HL-60 (cell line): ENCODE data around the gene TRIO.

Experiments
- CTCF ChIP-seq: IDR thresholded peaks from one replicate; pipeline ENCODE4 v1.5.1; 2011; ENCODE audit warnings: low read length, control low read depth, inconsistent platforms; ENCODE audit not compliant: insufficient read depth
- POLR2AphosphoS5 ChIP-seq: IDR thresholded peaks from 2 replicates; pipeline ENCODE4 v1.6.1; 2012; ENCODE audit warnings: low read depth
- REST ChIP-seq: IDR thresholded peaks from 2 replicates; pipeline ENCODE4 v1.6.1; 2012; ENCODE audit warnings: low read depth; ENCODE audit not compliant: insufficient replicate concordance

DNA sequence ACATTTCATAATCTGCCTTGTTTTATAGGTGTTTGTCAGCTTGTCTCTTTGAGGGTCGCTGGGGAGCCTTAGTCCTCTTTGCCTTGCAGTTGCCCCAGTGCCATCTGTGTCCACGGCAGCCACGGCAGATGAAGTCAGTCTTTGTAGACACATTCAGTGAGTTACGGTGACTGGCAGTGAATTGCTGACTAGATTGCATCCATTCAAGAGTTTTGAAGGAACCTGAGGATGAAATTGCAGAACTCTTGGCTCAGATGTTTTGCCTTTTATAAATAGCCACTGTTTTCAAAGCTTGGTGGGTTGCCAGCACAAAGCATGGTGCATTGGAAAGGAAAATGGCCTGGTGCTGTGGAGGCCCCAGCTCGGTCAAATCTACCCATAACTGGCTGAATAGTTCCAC is 125.6 kb downstream of the TRIO start:
- no peak for TF ChIP-seq CTCF
- no peak for TF ChIP-seq REST
- TF ChIP-seq POLR2AphosphoS5, result no peak
